T-helper 1 cell (primary cell): ENCODE data around the gene FBXO9.

Experiments used
- DNase-seq, 5 donors: peaks; one replicate each; pipeline ENCODE4 v3.0.0-alpha.2; 2012 to 2020
- total RNA-seq, 4 donors: gene quantifications; one replicate each; lab custom pipeline; 2026; lab: John Stamatoyannopoulos, UW

FBXO9 gene
- total RNA-seq, result 44.0 to 72.6 (median 58.2) reads per million in 4 donors

GRCh38 chr6:53065266-53066076 is at the start of gene FBXO9:
Gene FBXO9, plus strand, starts transcription at chr6:53065404. Its CDS starts 386 bp downstream, at chr6:53065790.
- peak; percentile 66 to 82 (median 69) for DNase-seq

GRCh38 chr6:53015486-53015885 is 49.7 kb upstream of the FBXO9 start:
- DNase-seq, result no peak

- no peak for DNase-seq
Measured at GRCh38 chr6:53018446-53018845, 46.8 kb upstream of the FBXO9 start.

- DNase-seq, result no peak
Measured at GRCh38 chr6:53020005-53020744, 45.0 kb upstream of the FBXO9 start.

- DNase-seq, result no peak
Measured at GRCh38 chr6:53023323-53023722, 41.9 kb upstream of the FBXO9 start.

- no peak for DNase-seq
Measured at GRCh38 chr6:53026526-53026925, 38.7 kb upstream of the FBXO9 start.

- no peak for DNase-seq
Measured at GRCh38 chr6:53027131-53027718, 38.0 kb upstream of the FBXO9 start.

GRCh38 chr6:53028467-53028866 is 36.7 kb upstream of the FBXO9 start:
- no peak for DNase-seq

- DNase-seq, result no peak
Measured at GRCh38 chr6:53029257-53029656, 35.9 kb upstream of the FBXO9 start.

GRCh38 chr6:53029761-53030160 is 35.4 kb upstream of the FBXO9 start:
- no peak for DNase-seq

GRCh38 chr6:53031281-53031680 is 33.9 kb upstream of the FBXO9 start:
- no peak for DNase-seq

GRCh38 chr6:53032849-53033248 is 32.4 kb upstream of the FBXO9 start:
- DNase-seq, result no peak

- no peak for DNase-seq
Measured at GRCh38 chr6:53033764-53034163, 31.4 kb upstream of the FBXO9 start.

GRCh38 chr6:53035549-53036213 is 29.5 kb upstream of the FBXO9 start:
- DNase-seq, result no peak

- no peak for DNase-seq
Measured at GRCh38 chr6:53038141-53038540, 27.1 kb upstream of the FBXO9 start.

- no peak for DNase-seq
Measured at GRCh38 chr6:53038596-53038995, 26.6 kb upstream of the FBXO9 start.

- DNase-seq, result no peak
Measured at GRCh38 chr6:53041356-53041755, 23.8 kb upstream of the FBXO9 start.

- DNase-seq, result no peak
Measured at GRCh38 chr6:53042112-53042511, 23.1 kb upstream of the FBXO9 start.

GRCh38 chr6:53043581-53043980 is 21.6 kb upstream of the FBXO9 start:
- no peak for DNase-seq

GRCh38 chr6:53044071-53044470 is 21.1 kb upstream of the FBXO9 start:
- DNase-seq, result no peak

- DNase-seq, result no peak
Measured at GRCh38 chr6:53044572-53044971, 20.6 kb upstream of the FBXO9 start.

- no peak for DNase-seq
Measured at GRCh38 chr6:53045891-53046673, 19.1 kb upstream of the FBXO9 start.
